SK-N-SH treated with all-trans-retinoic acid at 6 μM for 48 hours (cell line): ENCODE measurements around the gene RHBDL3.

ENCODE experiments used
- RARB ChIP-seq: fragments of 250-450 bp; sonication (Bioruptor Pico); IDR thresholded peaks from 2 replicates; pipeline ENCODE4 v1.8.0; 2021; ENCODE audit warnings: mild to moderate bottlenecking, moderate library complexity
- SNAI2 ChIP-seq: fragments of 250-450 bp; sonication (Bioruptor Pico); IDR thresholded peaks from 2 replicates; pipeline ENCODE4 v1.5.0; 2020; ENCODE audit warnings: mild to moderate bottlenecking, moderate library complexity
- TOX ChIP-seq: fragments of 250-450 bp; sonication (Bioruptor Pico); IDR thresholded peaks from 2 replicates; pipeline ENCODE4 v1.8.0; 2021; ENCODE audit warnings: mild to moderate bottlenecking, moderate library complexity, borderline replicate concordance
- ZNF70 ChIP-seq: fragments of 450-650 bp; formaldehyde crosslinking; IDR thresholded peaks from 2 replicates; pipeline ENCODE4 v1.5.0; 2020; ENCODE audit warnings: mild to moderate bottlenecking, moderate library complexity
- TF ChIP-seq, protein P1 (sequence below): fragments of 250-450 bp; sonication (Bioruptor Pico); IDR thresholded peaks from 2 replicates; pipeline ENCODE4 v1.8.0; 2021; ENCODE audit warnings: low read depth, mild to moderate bottlenecking, moderate library complexity, borderline replicate concordance

DNA sequence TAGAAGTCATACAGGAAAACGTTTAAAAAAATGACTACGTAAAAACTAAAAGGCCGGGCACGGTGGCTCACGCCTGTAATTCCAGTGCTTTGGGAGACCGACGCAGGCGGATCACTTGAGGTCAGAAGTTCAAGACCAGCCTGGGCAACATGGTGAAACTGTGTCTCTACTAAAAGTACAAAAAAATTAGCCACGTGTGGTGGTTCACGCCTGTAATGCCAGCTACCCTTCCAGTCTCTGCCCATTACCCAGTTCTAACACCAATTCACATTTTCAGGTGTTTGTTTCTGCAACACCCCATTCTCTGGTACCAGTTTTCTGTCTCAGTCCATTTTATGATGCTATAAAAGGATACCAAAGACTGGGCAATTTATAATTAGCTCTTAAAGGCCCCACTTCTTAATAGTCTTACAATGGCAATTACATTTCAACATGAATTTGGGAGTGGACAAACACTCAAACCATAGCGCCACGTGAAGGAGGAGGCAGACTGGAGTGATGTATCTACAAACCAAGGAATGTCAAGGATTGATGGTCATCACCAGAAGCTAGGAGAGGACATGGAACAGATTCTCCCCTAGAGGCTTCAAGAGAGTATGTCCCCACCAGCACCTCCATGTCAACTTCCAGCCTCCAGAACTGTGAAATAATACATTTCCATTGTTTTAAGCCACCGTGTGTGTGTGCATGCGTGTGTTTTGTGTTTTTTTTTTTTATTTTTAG, 77.1 kb downstream of the RHBDL3 start:
- no peak for TF ChIP-seq TOX (CRISPR knock-in tag)
- no peak for TF ChIP-seq SNAI2 (CRISPR knock-in tag)
- TF ChIP-seq, protein P1, sequence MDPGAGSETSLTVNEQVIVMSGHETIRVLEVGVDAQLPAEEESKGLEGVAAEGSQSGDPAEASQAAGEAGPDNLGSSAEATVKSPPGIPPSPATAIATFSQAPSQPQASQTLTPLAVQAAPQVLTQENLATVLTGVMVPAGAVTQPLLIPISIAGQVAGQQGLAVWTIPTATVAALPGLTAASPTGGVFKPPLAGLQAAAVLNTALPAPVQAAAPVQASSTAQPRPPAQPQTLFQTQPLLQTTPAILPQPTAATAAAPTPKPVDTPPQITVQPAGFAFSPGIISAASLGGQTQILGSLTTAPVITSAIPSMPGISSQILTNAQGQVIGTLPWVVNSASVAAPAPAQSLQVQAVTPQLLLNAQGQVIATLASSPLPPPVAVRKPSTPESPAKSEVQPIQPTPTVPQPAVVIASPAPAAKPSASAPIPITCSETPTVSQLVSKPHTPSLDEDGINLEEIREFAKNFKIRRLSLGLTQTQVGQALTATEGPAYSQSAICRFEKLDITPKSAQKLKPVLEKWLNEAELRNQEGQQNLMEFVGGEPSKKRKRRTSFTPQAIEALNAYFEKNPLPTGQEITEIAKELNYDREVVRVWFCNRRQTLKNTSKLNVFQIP (CRISPR knock-in tag) = no peak
- TF ChIP-seq RARB (CRISPR knock-in tag) = no peak
- no peak for TF ChIP-seq ZNF70 (CRISPR knock-in tag)
